GM12801 (cell line): ENCODE measurements around the gene BAMBI.

Experiments
- CTCF ChIP-seq: IDR thresholded peaks from one replicate; pipeline ENCODE4 v1.5.1; 2011; ENCODE audit warnings: control low read depth; ENCODE audit not compliant: insufficient read length; ENCODE audit errors: extremely low read depth

BAMBI gene

GRCh38 chr10:28717656-28718201 is 40.4 kb downstream of the BAMBI start:
- TF ChIP-seq CTCF = no peak

- no peak for TF ChIP-seq CTCF
Measured at GRCh38 chr10:28719789-28720436, 42.6 kb downstream of the BAMBI start.

GRCh38 chr10:28721318-28721951 is 44.1 kb downstream of the BAMBI start:
- TF ChIP-seq CTCF = no peak

GRCh38 chr10:28722065-28722803 is 44.9 kb downstream of the BAMBI start:
- TF ChIP-seq CTCF = no peak

GRCh38 chr10:28728366-28728765 is 51.0 kb downstream of the BAMBI start:
- TF ChIP-seq CTCF = no peak

- no peak for TF ChIP-seq CTCF
Measured at GRCh38 chr10:28730031-28730778, 52.9 kb downstream of the BAMBI start.

GRCh38 chr10:28732091-28732490 is 54.8 kb downstream of the BAMBI start:
- no peak for TF ChIP-seq CTCF
